IMR-90 (cell line): ENCODE data around the gene ZSCAN29. TPM values are rescaled to one million over a fixed set of nuclear protein-coding genes. Genes with fewer than 3 reads are reported as not detected.

Experiments
- ATAC-seq: fragments of 200-7000 bp; cut with Tn5 transposase; 2 replicates; pipeline ENCODE4 v1.9.1; 2020; ENCODE audit warnings: low read depth, mild to moderate bottlenecking, moderate library complexity
- BruUV-seq: library from RNA; stranded (reverse); fragments of 400-500 nt; replicated peaks from 2 replicates; lab custom pipeline; 2021; lab: Mats Ljungman, UMichigan
- CTCF ChIA-PET: fragments of 300-600 bp; formaldehyde crosslinking; extraction: SDS; loops from one replicate; lab custom pipeline; 2021; ENCODE audit warnings: antibody characterized with exemption; lab: Yijun Ruan, JAX
- POLR2A ChIA-PET: fragments of 300-600 bp; sonication (Branson Sonifier 250); formaldehyde crosslinking; loops from one replicate; lab custom pipeline; 2022; ENCODE audit warnings: antibody characterized with exemption; ENCODE audit not compliant: unreplicated experiment; lab: Charles Lee
- DNase-seq: peaks from one replicate; pipeline ENCODE4 v3.0.0; 2013
- H2AFZ ChIP-seq: replicated peaks from 2 replicates; pipeline ENCODE3; 2013; ENCODE audit warnings: low read length, mild to moderate bottlenecking; ENCODE audit not compliant: poor library complexity
- H2AK5ac ChIP-seq: 2 replicates; pipeline ENCODE4 v1.6.1; 2013; ENCODE audit warnings: low read depth, low read length, inconsistent platforms
- H2AK9ac ChIP-seq: replicated peaks from 2 replicates; pipeline ENCODE3; 2013; ENCODE audit warnings: mild to moderate bottlenecking, low read depth, low read length, moderate library complexity; ENCODE audit not compliant: poor library complexity
- H2BK120ac ChIP-seq: 2 replicates; pipeline ENCODE4 v1.6.1; 2013; ENCODE audit warnings: low read depth, low read length, inconsistent platforms
- H2BK15ac ChIP-seq: 3 replicates; pipeline ENCODE4 v1.6.1; 2013; ENCODE audit warnings: low read depth, low read length, inconsistent platforms
- H2BK20ac ChIP-seq: 2 replicates; pipeline ENCODE4 v1.6.1; 2013; ENCODE audit warnings: low read depth, mild to moderate bottlenecking, inconsistent platforms, low read length, moderate library complexity
- H2BK5ac ChIP-seq: 2 replicates; pipeline ENCODE4 v1.6.1; 2013; ENCODE audit warnings: mild to moderate bottlenecking, low read depth, low read length, inconsistent platforms; ENCODE audit not compliant: poor library complexity, severe bottlenecking
- H3K14ac ChIP-seq: replicated peaks from 2 replicates; pipeline ENCODE4 v1.6.1; 2013; ENCODE audit warnings: low read depth, low read length, inconsistent platforms
- H3K18ac ChIP-seq: 2 replicates; pipeline ENCODE4 v1.6.1; 2013; ENCODE audit warnings: low read depth, low read length, control low read depth
- H3K23ac ChIP-seq: 2 replicates; pipeline ENCODE4 v1.6.1; 2013; ENCODE audit warnings: low read depth, low read length, inconsistent platforms
- H3K27ac ChIP-seq: 2 replicates; pipeline ENCODE4 v1.5.1; 2013; ENCODE audit warnings: mild to moderate bottlenecking, control low read depth, low read length; ENCODE audit not compliant: insufficient read depth
- H3K27me3 ChIP-seq: 2 replicates; pipeline ENCODE4 v1.6.1; 2013; ENCODE audit warnings: low read length; ENCODE audit not compliant: control insufficient read depth, insufficient read depth
- H3K36me3 ChIP-seq: 2 replicates; pipeline ENCODE4 v1.6.1; 2013; ENCODE audit warnings: low read length, mixed read lengths; ENCODE audit not compliant: control insufficient read depth, insufficient read depth
- H3K4ac ChIP-seq: 2 replicates; pipeline ENCODE4 v1.6.1; 2013; ENCODE audit warnings: low read depth, low read length, inconsistent platforms
- H3K4me1 ChIP-seq: 2 replicates; pipeline ENCODE4 v1.6.1; 2013; ENCODE audit warnings: low read length, mixed read lengths; ENCODE audit not compliant: control insufficient read depth, insufficient read depth
- H3K4me2 ChIP-seq: 2 replicates; pipeline ENCODE4 v1.6.1; 2013; ENCODE audit warnings: low read depth, mild to moderate bottlenecking, control low read depth, low read length, moderate library complexity
- H3K4me3 ChIP-seq: 2 replicates; pipeline ENCODE4 v1.5.1; 2013; ENCODE audit warnings: low read depth, mild to moderate bottlenecking, control low read depth, low read length, moderate library complexity; ENCODE audit not compliant: insufficient read depth
- H3K56ac ChIP-seq: 2 replicates; pipeline ENCODE4 v1.6.1; 2013; ENCODE audit warnings: low read length, inconsistent platforms; ENCODE audit not compliant: insufficient read depth; ENCODE audit errors: extremely low read depth
- H3K79me1 ChIP-seq, 2 experiments: 2 replicates each; pipeline ENCODE4 v1.6.1; 2013; ENCODE audit warnings: low read length in 2 of 2, inconsistent platforms in 1 of 2, low read depth in 1 of 2
- H3K9ac ChIP-seq: 2 replicates; pipeline ENCODE4 v1.6.1; 2013; ENCODE audit warnings: low read depth, low read length, control low read depth
- H3K9me1 ChIP-seq: 2 replicates; pipeline ENCODE4 v1.6.1; 2013; ENCODE audit warnings: low read length, inconsistent platforms; ENCODE audit not compliant: insufficient read depth
- H3K9me3 ChIP-seq: 2 replicates; pipeline ENCODE4 v1.6.1; 2013; ENCODE audit warnings: low read length; ENCODE audit not compliant: control insufficient read depth, insufficient read depth
- H4K20me1 ChIP-seq: 2 replicates; pipeline ENCODE4 v1.6.1; 2013; ENCODE audit warnings: low read length, inconsistent platforms; ENCODE audit not compliant: insufficient read depth
- H4K5ac ChIP-seq: 2 replicates; pipeline ENCODE4 v1.6.1; 2013; ENCODE audit warnings: mild to moderate bottlenecking, low read depth, low read length, control low read depth
- H4K8ac ChIP-seq, 2 experiments: 2 replicates each; pipeline ENCODE4 v1.6.1; 2013; ENCODE audit warnings: low read depth in 2 of 2, low read length in 2 of 2, control low read depth in 1 of 2, inconsistent platforms in 1 of 2
- H4K91ac ChIP-seq: 2 replicates; pipeline ENCODE4 v1.6.1; 2013; ENCODE audit warnings: low read depth, low read length, inconsistent platforms; ENCODE audit not compliant: insufficient read depth
- BHLHE40 ChIP-seq: fragments of 150-350 bp; IDR thresholded peaks from 2 replicates; pipeline ENCODE4 v1.6.1; 2016; ENCODE audit warnings: mild to moderate bottlenecking, low read depth, low read length
- CEBPB ChIP-seq: IDR thresholded peaks from 2 replicates; pipeline ENCODE4 v1.6.1; 2012; ENCODE audit warnings: low read depth, low read length, improper control_type of control experiment
- CTCF ChIP-seq: conservative IDR thresholded peaks from 2 replicates; pipeline ENCODE4 v1.5.1; 2012; ENCODE audit warnings: mild to moderate bottlenecking, low read depth, low read length, improper control_type of control experiment
- ELK1 ChIP-seq: fragments of 150-350 bp; IDR thresholded peaks from 2 replicates; pipeline ENCODE4 v1.6.1; 2016; ENCODE audit warnings: low read depth, mild to moderate bottlenecking, low read length, moderate library complexity, borderline replicate concordance
- FOS ChIP-seq: fragments of 150-350 bp; IDR thresholded peaks from 2 replicates; pipeline ENCODE4 v1.6.1; 2016; ENCODE audit warnings: low read depth, low read length
- MAFK ChIP-seq: IDR thresholded peaks from 2 replicates; pipeline ENCODE4 v1.6.1; 2012; ENCODE audit warnings: low read depth, low read length, improper control_type of control experiment
- MXI1 ChIP-seq: IDR thresholded peaks from 2 replicates; pipeline ENCODE4 v1.6.1; 2012; ENCODE audit warnings: low read depth, mild to moderate bottlenecking, low read length, moderate library complexity, borderline replicate concordance
- NFE2L2 ChIP-seq: fragments of 150-350 bp; IDR thresholded peaks from 2 replicates; pipeline ENCODE4 v1.6.1; 2016; ENCODE audit warnings: low read depth, mild to moderate bottlenecking, low read length
- POLR2A ChIP-seq: IDR thresholded peaks from 2 replicates; pipeline ENCODE4 v1.6.1; 2012; ENCODE audit warnings: mild to moderate bottlenecking, low read depth, low read length
- RAD21 ChIP-seq: IDR thresholded peaks from 2 replicates; pipeline ENCODE4 v1.6.1; 2012; ENCODE audit warnings: low read length, improper control_type of control experiment
- RCOR1 ChIP-seq: IDR thresholded peaks from 2 replicates; pipeline ENCODE4 v1.6.1; 2012; ENCODE audit warnings: mild to moderate bottlenecking, low read length, improper control_type of control experiment; ENCODE audit not compliant: insufficient replicate concordance
- SMC3 ChIP-seq: fragments of 150-350 bp; IDR thresholded peaks from 2 replicates; pipeline ENCODE4 v1.6.1; 2016; ENCODE audit warnings: low read depth, mild to moderate bottlenecking, antibody characterized with exemption, low read length, moderate library complexity
- WGBS, 2 experiments: methylation state at CpG; one replicate each; pipeline versions ENCODE4 v1.1.5 to v1.1.7; 2013; ENCODE audit warnings: missing lambda C conversion rate in 2 of 2; ENCODE audit not compliant: insufficient read length in 1 of 2; ENCODE audit errors: extremely low coverage in 2 of 2; 5-methylcytosine and 5-hydroxymethylcytosine counted together
- dilution Hi-C: fragments of 300-500 bp; cut with HindIII; formaldehyde crosslinking; loops from one replicate; pipeline ENCODE4 v1.14.3; 2018; ENCODE audit warnings: low sequenced_read_pairs; ENCODE audit not compliant: unreplicated experiment
- in situ Hi-C: fragments of 300-500 bp; cut with MboI; formaldehyde crosslinking; loops from 3 replicates; pipeline ENCODE4 v1.14.3; 2019; ENCODE audit warnings: low sequenced_read_pairs, inconsistent platforms, mixed read lengths
- intact Hi-C: fragments of 100-400 bp; cut with micrococcal nuclease; formaldehyde crosslinking; loops from 2 replicates; pipeline ENCODE4 v1.10.0; 2022
- polyA plus RNA-seq, 3 experiments: library from polyadenylated mRNA; depleted of rRNA; stranded (reverse); fragments of >200 nt; gene quantifications; 2 replicates each; pipeline ENCODE4 v1.2.3, GENCODE V29; 2012; ENCODE audit warnings: low replicate concordance in 1 of 3
- total RNA-seq: library from RNA; depleted of rRNA; stranded (reverse); fragments of >200 nt; gene quantifications from 2 replicates; pipeline ENCODE4 v1.2.3, GENCODE V29; 2012

The ZSCAN29 gene
- total and polyA plus RNA-seq, 2 of the 4 experiments (the other 2 are of a cell fraction): 6.8 to 8.6 TPM

GRCh38 chr15:43412096-43412495 lies 41.3 kb upstream of the ZSCAN29 start:
- no peak overlapping the region for H3K14ac ChIP-seq
- H3K23ac ChIP-seq: no peak overlapping the region
- H2AFZ ChIP-seq: no peak overlapping the region
- no peak overlapping the region for H4K5ac ChIP-seq
- no peak overlapping the region for H3K27ac ChIP-seq
- no TSS peak for BruUV-seq
- H2AK9ac ChIP-seq: no peak overlapping the region
- no peak overlapping the region for H3K9ac ChIP-seq
- no peaks in the 10 kb centered on the region for H3K27me3 ChIP-seq
- dilution Hi-C loops (no loop called here), intact Hi-C loops (loop anchor here (5.0 kb wide), 1 partner anchor 50 kb away; no protein-coding TSS in a partner anchor), in situ Hi-C loops (no loop called here)
- H3K79me1 ChIP-seq: peaks cover 3 to 10% of the 10 kb centered on the region in 2 experiments; a peak in 3 of 4 replicates
- no peak overlapping the region for H3K18ac ChIP-seq
- no peak overlapping the region for H3K4me2 ChIP-seq
- H3K56ac ChIP-seq: no peak overlapping the region
- DNase-seq: no peak
- no peak overlapping the region for H2BK15ac ChIP-seq
- no peak overlapping the region for H3K4me3 ChIP-seq
- H3K4ac ChIP-seq: no peak overlapping the region
- no peak overlapping the region for H4K8ac ChIP-seq
- peaks cover under 1% of the 10 kb centered on the region; the same call in 1 of the 2 replicates for H4K20me1 ChIP-seq
- ChIA-PET CTCF (interaction anchor here (1.2 kb wide), 1 partner anchor 9 kb away, joined by 3 read pairs; no protein-coding TSS in a partner anchor), POLR2A (no interaction called here)
- peaks cover 5% of the 10 kb centered on the region for H3K9me1 ChIP-seq
- no peak for ATAC-seq
- H3K4me1 ChIP-seq: no peaks in the 10 kb centered on the region
- no peaks in the 10 kb centered on the region for H3K9me3 ChIP-seq
- H2BK120ac ChIP-seq: no peak overlapping the region
- no peak overlapping the region for H2AK5ac ChIP-seq
- TF ChIP-seq ELK1 (no peak), CEBPB (no peak), MAFK (no peak), FOS (no peak), RCOR1 (no peak), NFE2L2 (no peak), SMC3 (no peak), RAD21 (no peak), MXI1 (no peak), BHLHE40 (no peak), POLR2A (no peak), CTCF (no peak)
- H2BK5ac ChIP-seq: no peak overlapping the region
- H4K91ac ChIP-seq: no peak overlapping the region
- H2BK20ac ChIP-seq: no peak overlapping the region
- no CpG with 5 or more reads among the region's 1 CpG for WGBS, 2 experiments
- H3K36me3 ChIP-seq: peaks cover 48% of the 10 kb centered on the region
